Kidney epithelial cell (primary cell): Measurements from ENCODE around the gene CHURC1. TPM values are rescaled to one million over a fixed set of nuclear protein-coding genes. Genes with fewer than 3 reads are reported as not detected.

Experiments used
- DNase-seq: peaks from one replicate; pipeline ENCODE4 v3.0.0-alpha.2; 2010; ENCODE audit warnings: low read depth
- H3K27me3 ChIP-seq: 2 replicates; pipeline ENCODE4 v1.6.0; 2011; ENCODE audit warnings: low read length; ENCODE audit not compliant: control insufficient read depth, insufficient read depth
- H3K36me3 ChIP-seq: 2 replicates; pipeline ENCODE4 v1.5.1; 2011; ENCODE audit warnings: low read length; ENCODE audit not compliant: control insufficient read depth, insufficient read depth
- H3K4me3 ChIP-seq: 2 replicates; pipeline ENCODE4 v1.5.1; 2011; ENCODE audit warnings: low read depth, mild to moderate bottlenecking, control low read depth, low read length
- CTCF ChIP-seq: IDR thresholded peaks from 2 replicates; pipeline ENCODE4 v1.5.1; 2011; ENCODE audit warnings: mild to moderate bottlenecking, moderate library complexity, low read length, control low read depth, inconsistent platforms; ENCODE audit not compliant: insufficient read depth, poor library complexity, severe bottlenecking
- total RNA-seq: library from RNA; depleted of rRNA; stranded (reverse); fragments of >200 nt; gene quantifications from 2 replicates; pipeline ENCODE4 v1.2.3, GENCODE V29; 2015

The CHURC1 gene
- total RNA-seq, 1 donor from 2014 or later, result 56.8 TPM

- no peak for TF ChIP-seq CTCF
- no peak for DNase-seq
Measured at GRCh38 chr14:64979336-64980074, 65.2 kb downstream of the CHURC1 start.

GRCh38 chr14:64983439-64984310 lies 69.4 kb downstream of the CHURC1 start:
- H3K4me3 ChIP-seq, result peak overlapping the region; percentile 30
- DNase-seq, result no peak
- peak; percentile 68 for TF ChIP-seq CTCF
- H3K36me3 ChIP-seq, result no peaks in the 10 kb centered on the region
- H3K27me3 ChIP-seq, result no peaks in the 10 kb centered on the region

More at GRCh38 chr14:64979336-64980074, 65.2 kb downstream of the CHURC1 start:
- no peaks in the 10 kb centered on the region for H3K27me3 ChIP-seq
- no peaks in the 10 kb centered on the region for H3K36me3 ChIP-seq
- H3K4me3 ChIP-seq, result no peak overlapping the region

Other genes with a start within 250 kb of the CHURC1 start
- 109 and 136 TPM in 2 replicates for gene PLEKHG3, start 210.0 kb upstream of the CHURC1 start, total RNA-seq
- gene SPTB, start 34.5 kb upstream of the CHURC1 start, total RNA-seq, result 0.21 and 0.54 TPM in 2 replicates
- not detected in 2 replicates for gene GPX2, start 28.3 kb downstream of the CHURC1 start, total RNA-seq
- gene RAB15, start 57.9 kb downstream of the CHURC1 start, total RNA-seq, result 18.2 and 21.9 TPM in 2 replicates
- 18.0 and 18.3 TPM in 2 replicates for gene FNTB, start 72.4 kb downstream of the CHURC1 start, total RNA-seq
- gene MAX, start 188.1 kb downstream of the CHURC1 start, total RNA-seq, result 59.5 and 60.0 TPM in 2 replicates